DMS153 treated with DMSO at 0.1 percent for 48 hours (cell line): Measurements from ENCODE around the gene ISOC2.
"Not testable (repeated sequence)": the region's sequence is repeated elsewhere in the genome, so short reads cannot be mapped to it uniquely, and the experiment has no call there.

Source experiments
- DNase-seq: peaks from one replicate; lab custom pipeline; 2025; ENCODE audit not compliant: unreplicated experiment; lab: John Stamatoyannopoulos, UW

Gene ISOC2

GRCh38 chr19:55461259-55461973, at the start of gene ISOC2:
Gene ISOC2, minus strand, starts transcription at chr19:55461642. Its CDS starts 5,156 bp downstream, at chr19:55456486.
- DNase-seq: peak; percentile 98

- DNase-seq: no peak
Observed at GRCh38 chr19:55508120-55508519, 46.7 kb upstream of the ISOC2 start.

GRCh38 chr19:55504981-55505380, 43.5 kb upstream of the ISOC2 start:
- no peak for DNase-seq

GRCh38 chr19:55504252-55504603, 42.8 kb upstream of the ISOC2 start:
- no peak for DNase-seq

GRCh38 chr19:55503502-55504251, 42.2 kb upstream of the ISOC2 start:
- peak; percentile 87 for DNase-seq

- no peak for DNase-seq
Observed at GRCh38 chr19:55503157-55503501, 41.7 kb upstream of the ISOC2 start.

GRCh38 chr19:55502197-55502952, 40.9 kb upstream of the ISOC2 start:
- DNase-seq: no peak

GRCh38 chr19:55500368-55500952, 39.0 kb upstream of the ISOC2 start:
- DNase-seq: no peak

GRCh38 chr19:55498246-55498840, 36.9 kb upstream of the ISOC2 start:
- no peak for DNase-seq

- DNase-seq: no peak
Observed at GRCh38 chr19:55497763-55498162, 36.3 kb upstream of the ISOC2 start.

- DNase-seq: not testable (repeated sequence)
Observed at GRCh38 chr19:55496820-55497219, 35.4 kb upstream of the ISOC2 start.

- no peak for DNase-seq
Observed at GRCh38 chr19:55495646-55496349, 34.4 kb upstream of the ISOC2 start.

- no peak for DNase-seq
Observed at GRCh38 chr19:55494172-55494761, 32.8 kb upstream of the ISOC2 start.

- DNase-seq: no peak
Observed at GRCh38 chr19:55493645-55494171, 32.3 kb upstream of the ISOC2 start.

GRCh38 chr19:55493052-55493644, 31.7 kb upstream of the ISOC2 start:
- DNase-seq: no peak

- DNase-seq: no peak
Observed at GRCh38 chr19:55492362-55492944, 31.0 kb upstream of the ISOC2 start.

- DNase-seq: no peak
Observed at GRCh38 chr19:55491546-55492360, 30.3 kb upstream of the ISOC2 start.
